Measurements from ENCODE around the gene APC.

APC gene

DNA sequence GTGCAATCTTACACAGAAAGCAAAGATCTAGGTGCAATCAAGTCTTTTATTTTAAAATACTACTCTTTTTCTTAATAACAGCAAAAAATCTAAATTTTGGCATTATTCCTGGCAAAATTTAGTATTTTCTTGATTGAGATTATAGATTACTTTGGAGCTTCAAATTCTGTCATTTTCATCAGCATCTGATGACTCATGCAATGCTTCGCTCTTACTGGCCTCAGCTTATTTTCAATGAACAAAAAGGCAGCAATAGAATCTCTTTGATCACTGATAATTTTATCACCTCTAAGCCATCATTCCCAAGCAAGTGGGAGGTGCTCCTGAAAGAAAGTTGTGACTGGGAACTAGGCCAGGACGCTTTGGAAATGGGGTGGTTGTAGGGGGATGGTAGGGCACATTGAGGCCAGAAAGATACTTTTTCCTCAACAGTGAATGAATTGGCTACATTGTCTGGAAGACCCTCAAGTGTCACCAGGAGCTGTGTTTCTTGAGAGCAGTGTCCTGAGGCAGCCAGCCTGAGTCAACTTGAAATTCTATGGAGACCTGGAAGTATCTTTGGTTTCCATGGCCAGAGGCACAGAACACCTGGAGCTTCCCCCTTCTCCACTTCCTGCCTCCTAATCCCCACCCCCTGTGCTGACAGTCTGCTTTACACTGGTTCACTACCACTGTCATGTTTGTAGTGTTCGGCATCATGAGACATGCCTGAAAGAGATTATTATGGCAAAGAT is 46.9 kb upstream of the APC start:
- no peak for ATAC-seq
- TF ChIP-seq ISL1 (CRISPR knock-in tag; IDR thresholded peaks at IDR 0.05) (no peak), PATZ1 (CRISPR knock-in tag; IDR thresholded peaks at IDR 0.05; ENCODE audit: borderline replicate concordance) (no peak), GLIS3 (CRISPR knock-in tag; IDR thresholded peaks at IDR 0.05) (no peak), ZC3H10 (CRISPR knock-in tag; IDR thresholded peaks at IDR 0.05) (no peak), PPARA (CRISPR knock-in tag; IDR thresholded peaks at IDR 0.05; ENCODE audit: borderline replicate concordance) (no peak), ZFP30 (CRISPR knock-in tag; IDR thresholded peaks at IDR 0.05) (no peak), ARNTL (CRISPR knock-in tag; IDR thresholded peaks at IDR 0.05; ENCODE audit: borderline replicate concordance, low read depth) (no peak), ESRRG (CRISPR knock-in tag; IDR thresholded peaks at IDR 0.05) (no peak), CSDC2 (CRISPR knock-in tag; IDR thresholded peaks at IDR 0.05) (no peak), RARB (CRISPR knock-in tag; IDR thresholded peaks at IDR 0.05) (no peak), SNAI2 (CRISPR knock-in tag; IDR thresholded peaks at IDR 0.05) (no peak), TOX (CRISPR knock-in tag; IDR thresholded peaks at IDR 0.05; ENCODE audit: borderline replicate concordance) (no peak), TSHZ2 (CRISPR knock-in tag; IDR thresholded peaks at IDR 0.05) (no peak), OSR1 (CRISPR knock-in tag; IDR thresholded peaks at IDR 0.05) (no peak), ZNF565 (CRISPR knock-in tag; conservative IDR thresholded peaks at IDR 0.05; ENCODE audit: low read depth) (no peak)
- TF ChIP-seq, protein P1, sequence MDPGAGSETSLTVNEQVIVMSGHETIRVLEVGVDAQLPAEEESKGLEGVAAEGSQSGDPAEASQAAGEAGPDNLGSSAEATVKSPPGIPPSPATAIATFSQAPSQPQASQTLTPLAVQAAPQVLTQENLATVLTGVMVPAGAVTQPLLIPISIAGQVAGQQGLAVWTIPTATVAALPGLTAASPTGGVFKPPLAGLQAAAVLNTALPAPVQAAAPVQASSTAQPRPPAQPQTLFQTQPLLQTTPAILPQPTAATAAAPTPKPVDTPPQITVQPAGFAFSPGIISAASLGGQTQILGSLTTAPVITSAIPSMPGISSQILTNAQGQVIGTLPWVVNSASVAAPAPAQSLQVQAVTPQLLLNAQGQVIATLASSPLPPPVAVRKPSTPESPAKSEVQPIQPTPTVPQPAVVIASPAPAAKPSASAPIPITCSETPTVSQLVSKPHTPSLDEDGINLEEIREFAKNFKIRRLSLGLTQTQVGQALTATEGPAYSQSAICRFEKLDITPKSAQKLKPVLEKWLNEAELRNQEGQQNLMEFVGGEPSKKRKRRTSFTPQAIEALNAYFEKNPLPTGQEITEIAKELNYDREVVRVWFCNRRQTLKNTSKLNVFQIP (CRISPR knock-in tag; IDR thresholded peaks at IDR 0.05; ENCODE audit: borderline replicate concordance, low read depth), result no peak
- TF ChIP-seq, protein P2, sequence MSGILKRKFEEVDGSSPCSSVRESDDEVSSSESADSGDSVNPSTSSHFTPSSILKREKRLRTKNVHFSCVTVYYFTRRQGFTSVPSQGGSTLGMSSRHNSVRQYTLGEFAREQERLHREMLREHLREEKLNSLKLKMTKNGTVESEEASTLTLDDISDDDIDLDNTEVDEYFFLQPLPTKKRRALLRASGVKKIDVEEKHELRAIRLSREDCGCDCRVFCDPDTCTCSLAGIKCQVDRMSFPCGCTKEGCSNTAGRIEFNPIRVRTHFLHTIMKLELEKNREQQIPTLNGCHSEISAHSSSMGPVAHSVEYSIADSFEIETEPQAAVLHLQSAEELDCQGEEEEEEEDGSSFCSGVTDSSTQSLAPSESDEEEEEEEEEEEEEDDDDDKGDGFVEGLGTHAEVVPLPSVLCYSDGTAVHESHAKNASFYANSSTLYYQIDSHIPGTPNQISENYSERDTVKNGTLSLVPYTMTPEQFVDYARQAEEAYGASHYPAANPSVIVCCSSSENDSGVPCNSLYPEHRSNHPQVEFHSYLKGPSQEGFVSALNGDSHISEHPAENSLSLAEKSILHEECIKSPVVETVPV (CRISPR knock-in tag; IDR thresholded peaks at IDR 0.05), result no peak

GRCh38 chr5:112691339-112691680 is 46.4 kb upstream of the APC start:
- no peak for TF ChIP-seq PPARA (CRISPR knock-in tag; IDR thresholded peaks at IDR 0.05; ENCODE audit: borderline replicate concordance)
- no peak for TF ChIP-seq ISL1 (CRISPR knock-in tag; IDR thresholded peaks at IDR 0.05)
- TF ChIP-seq, protein P2 (CRISPR knock-in tag; IDR thresholded peaks at IDR 0.05), result no peak
- ATAC-seq, result peak; percentile 27; the same call in 2 of the 3 replicates

- ATAC-seq, result peak; percentile 86
These were observed 45.9 kb upstream of the APC start for GRCh38 chr5:112691758-112692157.

More at GRCh38 chr5:112691758-112692157, 45.9 kb upstream of the APC start:
- TF ChIP-seq ZFP3 (CRISPR knock-in tag; IDR thresholded peaks at IDR 0.05) (no peak), ZNF565 (CRISPR knock-in tag; conservative IDR thresholded peaks at IDR 0.05; ENCODE audit: low read depth) (no peak), PATZ1 (CRISPR knock-in tag; IDR thresholded peaks at IDR 0.05; ENCODE audit: borderline replicate concordance) (no peak), TOX (CRISPR knock-in tag; IDR thresholded peaks at IDR 0.05; ENCODE audit: borderline replicate concordance) (no peak), PPARA (CRISPR knock-in tag; IDR thresholded peaks at IDR 0.05; ENCODE audit: borderline replicate concordance) (no peak), ZNF8 (CRISPR knock-in tag; IDR thresholded peaks at IDR 0.05) (no peak), BACH2 (CRISPR knock-in tag; IDR thresholded peaks at IDR 0.05; ENCODE audit: borderline replicate concordance) (no peak), ZFP30 (CRISPR knock-in tag; IDR thresholded peaks at IDR 0.05) (no peak), OSR1 (CRISPR knock-in tag; IDR thresholded peaks at IDR 0.05) (no peak), ZNF70 (CRISPR knock-in tag; IDR thresholded peaks at IDR 0.05) (no peak), ESRRG (CRISPR knock-in tag; IDR thresholded peaks at IDR 0.05) (no peak), GLIS3 (CRISPR knock-in tag; IDR thresholded peaks at IDR 0.05) (no peak), ZC3H10 (CRISPR knock-in tag; IDR thresholded peaks at IDR 0.05) (no peak), CSDC2 (CRISPR knock-in tag; IDR thresholded peaks at IDR 0.05) (no peak), RARB (CRISPR knock-in tag; IDR thresholded peaks at IDR 0.05) (no peak)
- TF ChIP-seq, protein P1 (CRISPR knock-in tag; IDR thresholded peaks at IDR 0.05; ENCODE audit: borderline replicate concordance, low read depth), result no peak

All from SK-N-SH treated with all-trans-retinoic acid at 6 μM for 48 hours (cell line).